Mammary epithelial cell (primary cell): ENCODE results near the gene HPN.

Experiments used
- CTCF ChIP-seq, 2 donors: IDR thresholded peaks in 1 of 2; conservative IDR thresholded peaks in 1 of 2; 2 replicates each; pipeline ENCODE4 v1.5.1; 2011 to 2012; ENCODE audit warnings: inconsistent platforms in 2 of 2, low read length in 2 of 2, mild to moderate bottlenecking in 2 of 2, control low read depth in 1 of 2, low read depth in 1 of 2; ENCODE audit not compliant: insufficient read depth in 1 of 2; ENCODE audit errors: extremely low read depth in 1 of 2
- EZH2 ChIP-seq: IDR thresholded peaks from 2 replicates; pipeline ENCODE4 v1.6.1; 2012; ENCODE audit warnings: low read length, inconsistent platforms, borderline replicate concordance

- TF ChIP-seq CTCF (conservative IDR thresholded peaks at IDR 0.05 in 1 of 2, IDR thresholded peaks at IDR 0.05 in 1 of 2; ENCODE audit: extremely low read depth in 1 of 2, insufficient read depth in 1 of 2, low read depth in 1 of 2, low read length in 2 of 2) (no peak), EZH2 (no peak)
Measured at GRCh38 chr19:35004517-35005255, 36.8 kb upstream of the HPN start.
